Measurements from ENCODE around the gene VTA1. TPM values are rescaled to one million over a fixed set of nuclear protein-coding genes. Genes with fewer than 3 reads are reported as not detected.

VTA1 gene
- total and polyA plus RNA-seq, 2 of the 8 experiments (the other 6 are each of a cell fraction or from before 2014, with no cell fraction given), result 63.6 to 67.0 TPM

GRCh38 chr6:142240179-142240578, 93.1 kb downstream of the VTA1 start:
- Histone ChIP-seq H3K56ac (replicated peaks; ENCODE audit: insufficient read length, low read depth, low read length) (no peak overlapping the region), H3K27me3 (replicated peaks in 1 of 4; ENCODE audit: control insufficient read depth in 3 of 4, extremely low read depth in 1 of 4, insufficient read depth in 3 of 4, low read length in 3 of 4) (no peaks in the 10 kb centered on the region), H3K9me3 (ENCODE audit: insufficient read depth in 2 of 2, low read depth in 1 of 2, low read length in 1 of 2) (no peaks in the 10 kb centered on the region), H3K79me2 (ENCODE audit: control insufficient read depth in 1 of 2, insufficient read depth in 2 of 2, low read length in 2 of 2) (no peaks in the 10 kb centered on the region), H4K8ac (ENCODE audit: extremely low read depth, insufficient read depth, low read length) (no peak overlapping the region), H2BK12ac (ENCODE audit: low read depth, low read length) (no peak overlapping the region), H2BK20ac (ENCODE audit: low read length) (no peak overlapping the region), H2BK15ac (ENCODE audit: low read length) (no peak overlapping the region), H3K27ac (ENCODE audit: low read depth, low read length) (no peak overlapping the region), H3K4ac (replicated peaks; ENCODE audit: insufficient read length, low read depth, low read length) (no peak overlapping the region), H4K5ac (ENCODE audit: insufficient read length, low read depth, low read length) (no peak overlapping the region), H4K20me1 (replicated peaks in 1 of 2; ENCODE audit: control insufficient read depth in 1 of 2, insufficient read depth in 2 of 2, low read length in 2 of 2) (no peaks in the 10 kb centered on the region), H3K4me1 (replicated peaks in 1 of 4; ENCODE audit: control insufficient read depth in 3 of 4, insufficient read depth in 4 of 4, low read length in 3 of 4) (peaks cover 0 to 3% (median 0%) of the 10 kb centered on the region in 4 experiments; a peak in 2 of 7 replicates), H3K4me3 (ENCODE audit: extremely low read depth in 1 of 4, insufficient read depth in 2 of 4, low read depth in 3 of 4, low read length in 4 of 4) (no peak overlapping the region), H3K18ac (ENCODE audit: extremely low read depth, low read length) (no peak overlapping the region), H3K79me1 (ENCODE audit: low read depth, low read length) (no peaks in the 10 kb centered on the region), H3K14ac (ENCODE audit: insufficient read length) (no peak overlapping the region), H4K91ac (replicated peaks; ENCODE audit: insufficient read length, low read length) (no peak overlapping the region), H2AK5ac (ENCODE audit: low read depth, low read length) (no peak overlapping the region), H3K9ac (replicated peaks in 1 of 4; ENCODE audit: extremely low read depth in 1 of 4, low read depth in 3 of 4, low read length in 3 of 4) (no peak overlapping the region), H2AFZ (ENCODE audit: low read length) (no peak overlapping the region), H3K4me2 (ENCODE audit: insufficient read depth in 1 of 2, low read depth in 2 of 2, low read length in 2 of 2) (no peak overlapping the region), H3K23ac (ENCODE audit: insufficient read length) (no peak overlapping the region), H3K36me3 (ENCODE audit: control insufficient read depth in 2 of 4, insufficient read depth in 4 of 4, low read length in 3 of 4) (no peaks in the 10 kb centered on the region), H2BK5ac (ENCODE audit: low read depth, low read length) (no peak overlapping the region), H3K23me2 (ENCODE audit: low read depth, low read length) (no peaks in the 10 kb centered on the region), H2BK120ac (replicated peaks; ENCODE audit: low read depth, low read length) (no peak overlapping the region)
- WGBS, 2 experiments (ENCODE audit: extremely low coverage in 1 of 2, insufficient coverage in 1 of 2, insufficient read length in 1 of 2, insufficient replicate concordance in 2 of 2, low coverage in 1 of 2, low lambda C conversion rate in 2 of 2, missing lambda C conversion rate in 1 of 2), result 93% methylated on average over 4 of the region's 4 CpGs; no CpG with 5 or more reads in 1 of the 2 experiments
- CTCF ChIA-PET (ENCODE audit: partially characterized antibody), result no interaction called here
- FAIRE-seq (no peak), DNase-seq (ENCODE audit: low read depth in 1 of 2, low spot score in 2 of 2) (no peak)
- POLR2A ChIA-PET (ENCODE audit: partially characterized antibody), result no interaction called here
- TF ChIP-seq EP300 (IDR thresholded peaks at IDR 0.05; ENCODE audit: borderline replicate concordance in 1 of 2, low read depth in 2 of 2, low read length in 2 of 2) (no peak), PHF8 (conservative IDR thresholded peaks at IDR 0.05; ENCODE audit: low read depth, low read length) (no peak)

Data from H1 (cell line).